Adrenal gland (tissue), 12 donors: Measurements from ENCODE around the gene FARP1. TPM values are rescaled to one million over a fixed set of nuclear protein-coding genes. Genes with fewer than 3 reads are reported as not detected.
"Not testable (repeated sequence)": the region's sequence is repeated elsewhere in the genome, so short reads cannot be mapped to it uniquely, and the experiment has no call there.

Experiments
- DNase-seq, 7 donors: peaks; one replicate each; pipeline ENCODE4 v3.0.0-alpha.2; 2019 to 2020
- H3K27ac ChIP-seq, 5 donors: fragments of 200-600 bp; sonication (generic) in 4 of 5; 1 replicate in 3 of 5; 2 replicates in 2 of 5; pipeline versions ENCODE4 v1.5.1 to v1.8.0; 2016 to 2020; ENCODE audit warnings: mild to moderate bottlenecking in 1 of 5
- H3K27me3 ChIP-seq: fragments of 200-600 bp; 2 replicates; pipeline ENCODE4 v1.8.0; 2021
- H3K36me3 ChIP-seq, 2 donors: fragments of 200-600 bp; replicated peaks in 1 of 2; 1 replicate in 1 of 2; 2 replicates in 1 of 2; pipeline versions ENCODE4 v1.5.1 to v1.8.0; 2018 to 2022
- H3K4me1 ChIP-seq, 2 donors: fragments of 200-600 bp; replicated peaks in 1 of 2; 1 replicate in 1 of 2; 2 replicates in 1 of 2; pipeline versions ENCODE4 v1.5.1 to v1.8.0; 2018 to 2021
- H3K4me3 ChIP-seq, 4 donors: fragments of 200-600 bp; sonication (generic) in 3 of 4; one replicate each; pipeline ENCODE4 v1.5.1; 2016 to 2018
- H3K9me3 ChIP-seq, 3 donors: fragments of 200-600 bp; sonication (generic) in 1 of 3; replicated peaks in 1 of 3; 1 replicate in 2 of 3; 2 replicates in 1 of 3; pipeline versions ENCODE4 v1.5.1 to v1.8.0; 2016 to 2021
- CTCF ChIP-seq, 6 experiments: fragments of 450-650 bp in 4 of 6; fragments of 200-600 bp in 2 of 6; sonication (generic) in 1 of 6; IDR thresholded peaks; 1 replicate in 5 of 6; 2 replicates in 1 of 6; pipeline versions ENCODE4 v1.5.1 to v1.8.0; 2016 to 2021; ENCODE audit warnings: antibody characterized with exemption in 6 of 6, mild to moderate bottlenecking in 2 of 6, moderate library complexity in 1 of 6
- POLR2A ChIP-seq, 2 donors: fragments of 450-650 bp; IDR thresholded peaks; one replicate each; pipeline ENCODE4 v1.6.1; 2017; ENCODE audit warnings: antibody characterized with exemption in 2 of 2, mild to moderate bottlenecking in 2 of 2, moderate library complexity in 1 of 2
- WGBS, 4 donors: extraction: QIAGEN DNeasy Blood & Tissue Kit in 2 of 4; methylation state at CpG; one replicate each; pipeline versions ENCODE4 v1.1.5 to v1.1.7; 2013 to 2017; 5-methylcytosine and 5-hydroxymethylcytosine counted together
- intact Hi-C, 2 donors: fragments of 100-400 bp; cut with DNase I; formaldehyde crosslinking; loops; one replicate each; pipeline versions ENCODE4 v1.14.1 to v1.15.0; 2022 to 2023
- polyA plus RNA-seq, 3 donors: library from polyadenylated mRNA; stranded (reverse); fragments of 200-250 nt in 2 of 3; fragments of 350-450 nt in 1 of 3; fragmentation: Illumina TruSeq in 1 of 3; extraction: RNeasy Lipid Tissue Mini Kit (QIAGEN cat#74804) in 1 of 3; gene quantifications; one replicate each; pipeline ENCODE4 v1.2.3, GENCODE V29; 2013 to 2014
- total RNA-seq, 9 donors: library from RNA; depleted of rRNA in 4 of 9; stranded (reverse); fragments of >200 nt in 4 of 9; fragments of 120-200 nt in 1 of 9; fragmentation: NEBNext Ultra II Directional in 1 of 9; extraction: Animal tissue kit (Norgen Biotek cat#: 25700) in 1 of 9; gene quantifications; one replicate each; pipeline versions ENCODE4 v1.1.0 to v1.2.4, GENCODE V29; 2013 to 2023
- donor health status: healthy with polysubstance abuse.
- donor health status: Bipolar disorder and iron deficiency.
- donor health status: DM: yes; HTN: yes; CAD: no.
- donor health status: DM: no; HTN: no; CAD: no.
- donor health status: DM: no; HTN: no; CAD: no.
- donor health status: DM: yes; HTN: yes; CAD: no.

FARP1 gene
- total and polyA plus RNA-seq, 12 donors: 27.1 to 304 (median 71.6) TPM

DNA sequence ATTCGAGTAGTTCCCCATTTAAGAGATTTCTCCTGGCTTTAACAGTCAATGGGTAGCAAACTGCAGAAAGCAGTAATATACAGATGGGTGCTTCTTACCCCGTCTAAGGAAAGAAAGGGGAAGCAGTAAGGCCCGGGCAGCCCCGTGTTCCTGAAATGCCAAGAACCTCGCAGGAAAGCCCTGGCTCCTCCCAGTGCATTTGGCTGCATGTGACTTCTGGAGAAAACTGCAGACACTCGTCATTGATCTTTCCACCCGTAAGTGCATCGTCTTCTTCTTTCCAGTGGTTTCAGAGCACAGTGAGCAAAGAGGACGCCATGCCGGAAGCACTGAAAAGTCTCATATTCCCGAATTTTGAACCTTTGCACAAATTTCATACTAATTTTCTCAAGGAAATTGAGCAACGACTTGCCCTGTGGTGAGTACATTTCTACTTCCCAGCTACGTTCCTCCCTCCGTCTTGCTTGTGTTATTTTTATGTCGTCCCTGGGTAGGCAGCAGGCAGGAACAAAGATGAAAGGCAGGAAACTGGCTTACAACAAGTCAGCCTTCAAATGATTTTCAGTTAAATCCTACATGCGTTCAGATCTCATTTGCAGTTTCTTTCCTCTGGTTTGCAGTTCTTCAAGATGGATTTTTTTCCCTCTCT is 268.8 kb downstream of the FARP1 start:
- intact Hi-C loops: no loop called here
- Histone ChIP-seq H3K4me3 (peak overlapping the region in 1 of 4 donors; percentile 42), H3K27me3 (no peaks in the 10 kb centered on the region), H3K36me3 (peaks cover 0 to 9% of the 10 kb centered on the region in 2 donors), H3K4me1 (no peaks in the 10 kb centered on the region), H3K9me3 (no peaks in the 10 kb centered on the region), H3K27ac (peak overlapping the region in 2 of 5 donors; percentile 59 to 80)
- WGBS, 4 donors: 56 to 61% (median 57%) methylated on average over 15 to 16 of the region's 16 CpGs
- DNase-seq: peak; percentile 45 to 72 (median 64)
- TF ChIP-seq POLR2A (IDR thresholded peaks at IDR 0.05) (peak in 1 of 2 donors; percentile 50), CTCF (IDR thresholded peaks at IDR 0.05) (no peak)

DNA sequence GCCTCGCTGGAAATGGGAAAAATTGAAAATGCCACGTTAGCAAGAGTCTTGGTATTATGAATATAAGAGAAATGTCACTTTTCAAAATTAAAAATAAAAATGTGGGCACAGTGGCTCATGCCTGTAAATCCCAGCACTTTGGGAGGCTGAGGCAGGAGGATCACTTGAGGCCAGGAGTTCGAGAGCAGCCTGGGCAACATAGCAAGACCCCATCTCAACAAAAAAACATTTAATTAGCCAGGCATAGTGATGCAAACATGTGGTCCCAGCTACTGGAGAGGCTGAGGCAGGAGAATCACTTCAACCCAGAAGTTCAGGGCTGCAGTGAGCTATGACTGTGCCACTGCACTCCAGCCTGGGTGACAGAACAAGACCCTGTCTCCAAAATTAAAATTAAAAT is 270.4 kb downstream of the FARP1 start:
- H3K27me3 ChIP-seq, H3K4me3 ChIP-seq, H3K36me3 ChIP-seq, intact Hi-C loops, H3K27ac ChIP-seq, DNase-seq, H3K9me3 ChIP-seq, H3K4me1 ChIP-seq: not testable (repeated sequence)
- 93 to 97% (median 96%) methylated on average over 3 of the region's 3 CpGs for WGBS, 4 donors

DNA sequence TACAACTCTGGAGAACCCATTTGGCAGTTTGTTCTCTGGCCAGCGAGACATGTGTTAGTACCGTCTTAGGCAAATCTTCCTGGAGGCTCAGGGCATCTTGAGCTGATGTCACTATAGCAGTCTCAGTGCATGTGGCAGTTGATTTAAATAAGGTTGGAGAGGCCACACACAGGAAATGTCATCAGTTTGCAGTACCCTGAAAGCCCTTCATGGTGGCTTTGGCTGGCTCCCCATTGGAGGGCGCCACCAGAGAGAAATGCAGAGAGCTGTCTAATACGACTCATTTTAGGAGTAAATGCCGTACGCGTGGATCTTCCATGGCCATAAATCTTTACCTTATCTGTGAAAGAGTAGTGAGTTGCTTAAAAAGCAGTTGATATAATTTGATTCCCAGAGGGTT is 270.9 kb downstream of the FARP1 start:
- Histone ChIP-seq H3K27ac (no peak overlapping the region), H3K4me3 (no peak overlapping the region), H3K9me3 (no peaks in the 10 kb centered on the region), H3K4me1 (no peaks in the 10 kb centered on the region), H3K36me3 (peaks cover 0 to 9% of the 10 kb centered on the region in 2 donors), H3K27me3 (no peaks in the 10 kb centered on the region)
- intact Hi-C loops: no loop called here
- DNase-seq: no peak
- WGBS, 4 donors: 82 to 91% (median 88%) methylated on average over 7 of the region's 7 CpGs
- TF ChIP-seq POLR2A (IDR thresholded peaks at IDR 0.05) (no peak), CTCF (IDR thresholded peaks at IDR 0.05) (no peak)

DNA sequence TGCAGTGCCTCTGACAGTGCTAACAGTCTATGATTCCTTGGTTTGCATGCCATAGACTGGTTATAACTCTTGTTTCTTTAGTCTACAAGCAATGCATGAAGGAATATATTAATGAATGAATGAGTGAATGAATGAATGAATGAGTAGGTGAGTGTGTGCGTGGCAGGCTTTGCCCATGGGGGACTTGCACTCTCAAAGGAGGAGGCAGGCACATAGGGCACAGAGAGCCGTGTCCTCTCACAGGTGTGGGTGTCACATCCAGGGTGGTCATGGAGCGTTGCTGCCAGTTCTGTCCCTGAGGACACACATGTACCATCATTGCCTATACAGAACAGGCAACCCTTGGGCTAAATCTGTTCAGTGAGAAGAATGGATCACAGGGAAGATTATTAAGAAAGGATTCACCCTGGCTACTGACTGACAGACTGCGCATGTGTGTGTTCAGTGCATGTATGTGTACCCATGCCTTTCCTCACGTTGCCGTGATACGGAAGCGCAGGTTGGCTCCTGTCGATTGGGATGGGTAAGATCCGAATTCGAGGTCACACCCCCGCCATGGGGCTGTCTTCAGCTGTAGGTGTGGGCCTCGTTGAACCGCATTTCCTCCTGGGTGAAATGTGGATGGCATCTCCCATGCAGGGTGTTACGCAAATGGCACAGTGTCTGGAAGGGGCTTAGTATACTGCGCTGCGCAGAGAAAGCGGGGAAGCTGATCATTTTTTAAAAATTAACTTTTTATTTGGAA is 272.6 kb downstream of the FARP1 start:
- intact Hi-C loops: no loop called here
- peaks cover 0 to 9% of the 10 kb centered on the region in 2 donors for H3K36me3 ChIP-seq

More for the DNA sequence above, 272.6 kb downstream of the FARP1 start:
- Histone ChIP-seq H3K27ac (no peak overlapping the region), H3K27me3 (no peaks in the 10 kb centered on the region), H3K4me3 (no peak overlapping the region), H3K9me3 (no peaks in the 10 kb centered on the region), H3K4me1 (no peaks in the 10 kb centered on the region)
- TF ChIP-seq POLR2A (IDR thresholded peaks at IDR 0.05) (no peak), CTCF (IDR thresholded peaks at IDR 0.05) (no peak)
- DNase-seq: no peak
- 97 to 99% (median 98%) methylated on average over 18 of the region's 18 CpGs for WGBS, 4 donors
